ENCODE results near the gene POLR2I.

POLR2I gene

DNA sequence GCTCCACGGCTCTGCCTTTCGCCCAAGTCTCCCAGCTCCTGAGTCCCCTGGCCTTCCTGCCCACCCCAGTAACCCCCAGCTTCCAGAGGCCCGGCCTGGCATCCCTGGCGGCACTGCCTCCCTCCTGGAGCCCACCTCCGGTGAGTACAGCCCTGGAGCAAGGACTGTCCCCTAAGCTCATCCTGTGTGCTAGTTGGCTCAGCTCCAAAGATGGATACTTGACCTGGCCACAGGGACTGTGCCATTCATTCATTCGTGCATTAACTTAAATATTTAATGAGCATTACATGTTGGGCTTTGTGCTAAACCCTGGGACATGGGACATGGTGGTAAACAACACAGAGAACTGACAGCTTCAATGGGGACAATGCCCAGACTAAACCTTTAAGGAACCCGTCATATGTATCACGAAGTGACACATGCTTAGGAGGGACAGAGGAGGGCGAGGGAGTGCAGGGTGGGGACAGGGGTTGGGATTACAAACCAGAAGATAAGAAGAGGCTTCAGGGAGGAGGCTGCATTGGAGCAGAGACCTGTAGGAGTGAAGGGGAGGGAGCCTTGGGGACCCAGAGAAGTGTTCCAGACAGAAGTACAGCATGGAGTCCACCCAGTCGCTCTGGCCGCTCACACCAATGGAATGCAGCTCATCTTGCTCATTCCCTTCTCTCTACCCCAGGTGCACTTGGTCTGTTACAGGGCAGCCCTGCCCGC is 10.7 kb downstream of the POLR2I start:
- Histone ChIP-seq H3K27me3 (no peaks in the 10 kb centered on the region), H3K4me1 (no peaks in the 10 kb centered on the region), H3K27ac (no peak overlapping the region), H3K9ac (no peak overlapping the region), H3K9me3 (no peaks in the 10 kb centered on the region), H3K4me2 (no peak overlapping the region), H4K20me1 (peaks cover 10% of the 10 kb centered on the region; the same call in 1 of the 2 replicates), H3K4me3 (no peak overlapping the region), H3K36me3 (peaks cover 99% of the 10 kb centered on the region)
- TF ChIP-seq Cebpa-rat (IDR thresholded peaks at IDR 0.05) = no peak

DNA sequence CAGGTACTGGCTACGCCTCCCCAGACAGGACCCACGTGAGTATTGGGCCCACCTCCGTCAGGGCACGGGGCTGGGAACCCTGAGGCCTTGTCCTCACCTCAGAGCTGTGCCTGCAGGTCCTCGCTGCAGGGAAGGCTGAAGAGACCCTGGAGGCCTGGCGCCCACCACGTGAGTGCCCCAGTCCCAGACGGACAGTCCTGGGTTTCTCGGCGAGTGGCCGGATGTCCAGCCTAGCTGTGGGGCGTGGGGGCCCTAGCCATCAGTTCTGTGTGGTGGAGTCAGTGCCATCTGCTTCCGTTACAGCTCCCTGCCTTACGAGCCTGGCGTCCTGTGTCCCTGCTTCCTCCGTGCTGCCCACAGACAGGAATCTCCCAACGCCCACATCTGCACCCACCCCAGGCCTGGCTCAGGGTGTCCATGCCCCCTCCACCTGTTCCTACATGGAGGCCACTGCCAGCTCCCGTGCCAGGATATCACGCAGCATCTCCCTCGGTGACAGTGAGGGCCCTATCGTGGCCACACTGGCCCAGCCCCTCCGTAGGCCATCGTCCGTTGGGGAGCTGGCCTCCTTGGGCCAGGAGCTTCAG is 11.5 kb downstream of the POLR2I start:
- Histone ChIP-seq H3K4me1 (no peaks in the 10 kb centered on the region), H3K4me3 (no peak overlapping the region), H3K27me3 (no peaks in the 10 kb centered on the region), H3K9ac (no peak overlapping the region), H3K9me3 (no peaks in the 10 kb centered on the region), H3K27ac (no peak overlapping the region), H4K20me1 (peaks cover 10% of the 10 kb centered on the region; the same call in 1 of the 2 replicates), H3K36me3 (peaks cover 99% of the 10 kb centered on the region), H3K4me2 (no peak overlapping the region)
- no peak for TF ChIP-seq Cebpa-rat (IDR thresholded peaks at IDR 0.05)

DNA sequence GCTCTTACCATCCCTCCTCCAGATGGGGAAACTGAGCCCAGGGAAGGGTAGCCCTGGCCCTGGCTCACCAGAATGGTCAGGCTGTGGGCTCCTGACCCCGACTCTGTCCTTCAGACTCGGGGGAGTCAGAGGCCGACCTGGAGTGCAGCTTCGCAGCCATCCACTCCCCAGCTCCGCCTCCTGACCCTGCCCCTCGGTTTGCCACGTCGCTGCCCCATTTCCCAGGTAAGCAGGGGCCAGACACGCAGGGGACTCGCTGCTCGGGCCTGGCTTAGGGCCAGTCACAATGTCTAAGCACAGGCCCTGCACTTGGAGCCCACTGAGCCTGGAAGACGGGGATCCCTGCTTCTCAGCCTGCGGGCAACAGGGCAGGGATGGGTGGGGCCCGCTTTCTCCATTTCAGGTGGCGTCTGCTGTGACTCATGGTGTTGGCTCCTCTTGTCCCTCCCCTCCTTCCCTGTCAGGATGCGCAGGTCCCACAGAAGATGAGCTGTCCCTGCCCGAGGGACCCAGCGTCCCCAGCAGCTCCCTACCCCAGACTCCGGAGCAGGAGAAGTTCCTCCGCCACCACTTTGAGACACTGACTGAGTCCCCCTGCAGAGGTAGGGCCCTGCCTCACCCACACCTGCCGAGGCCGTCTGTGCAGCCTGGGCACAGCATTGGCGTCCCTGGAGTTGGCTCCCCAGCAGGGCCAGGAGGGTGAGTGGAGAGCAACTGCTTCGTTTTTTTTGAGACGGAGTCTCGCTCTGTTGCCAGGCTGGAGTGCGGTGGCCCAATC is 12.9 kb downstream of the POLR2I start:
- Histone ChIP-seq H3K4me2 (no peak overlapping the region), H3K27ac (no peak overlapping the region), H3K4me1 (no peaks in the 10 kb centered on the region), H3K4me3 (no peak overlapping the region), H3K9me3 (no peaks in the 10 kb centered on the region), H4K20me1 (peaks cover 10% of the 10 kb centered on the region; the same call in 1 of the 2 replicates), H3K9ac (no peak overlapping the region), H3K36me3 (peaks cover 99% of the 10 kb centered on the region), H3K27me3 (no peaks in the 10 kb centered on the region)
- TF ChIP-seq Cebpa-rat (IDR thresholded peaks at IDR 0.05) = no peak

- no peak overlapping the region for H3K27ac ChIP-seq
- H3K27me3 ChIP-seq = no peaks in the 10 kb centered on the region
- H3K4me1 ChIP-seq = no peaks in the 10 kb centered on the region
- H3K9me3 ChIP-seq = no peaks in the 10 kb centered on the region
- H3K4me3 ChIP-seq = no peak overlapping the region
- peaks cover 97% of the 10 kb centered on the region for H3K36me3 ChIP-seq
- no peak for TF ChIP-seq Cebpa-rat (IDR thresholded peaks at IDR 0.05)
- peaks cover 10% of the 10 kb centered on the region; the same call in 1 of the 2 replicates for H4K20me1 ChIP-seq
- H3K4me2 ChIP-seq = no peak overlapping the region
- no peak overlapping the region for H3K9ac ChIP-seq
Observed at GRCh38 chr19:36100476-36100875, 14.2 kb downstream of the POLR2I start.

GRCh38 chr19:36099166-36099785 is 15.4 kb downstream of the POLR2I start:
- no peak for TF ChIP-seq Cebpa-rat (IDR thresholded peaks at IDR 0.05)
- no peaks in the 10 kb centered on the region for H3K4me1 ChIP-seq
- H3K36me3 ChIP-seq = peaks cover 96% of the 10 kb centered on the region
- H3K27me3 ChIP-seq = no peaks in the 10 kb centered on the region
- no peak overlapping the region for H3K4me2 ChIP-seq
- H3K9me3 ChIP-seq = no peaks in the 10 kb centered on the region
- peaks cover 10% of the 10 kb centered on the region; the same call in 1 of the 2 replicates for H4K20me1 ChIP-seq
- no peak overlapping the region for H3K27ac ChIP-seq
- no peak overlapping the region for H3K4me3 ChIP-seq
- no peak overlapping the region for H3K9ac ChIP-seq

- peaks cover 96% of the 10 kb centered on the region for H3K36me3 ChIP-seq
- no peaks in the 10 kb centered on the region for H3K27me3 ChIP-seq
- no peaks in the 10 kb centered on the region for H3K4me1 ChIP-seq
- TF ChIP-seq Cebpa-rat (IDR thresholded peaks at IDR 0.05) = no peak
- 0 out of 2 replicates have a peak overlapping the region, but pooled peaks have one; percentile 15 for H3K9ac ChIP-seq
- no peak overlapping the region for H3K27ac ChIP-seq
- H3K4me3 ChIP-seq = no peak overlapping the region
- H3K4me2 ChIP-seq = no peak overlapping the region
- no peaks in the 10 kb centered on the region for H3K9me3 ChIP-seq
- no peaks in the 10 kb centered on the region for H4K20me1 ChIP-seq
Observed at GRCh38 chr19:36097036-36097435, 17.6 kb downstream of the POLR2I start.

DNA sequence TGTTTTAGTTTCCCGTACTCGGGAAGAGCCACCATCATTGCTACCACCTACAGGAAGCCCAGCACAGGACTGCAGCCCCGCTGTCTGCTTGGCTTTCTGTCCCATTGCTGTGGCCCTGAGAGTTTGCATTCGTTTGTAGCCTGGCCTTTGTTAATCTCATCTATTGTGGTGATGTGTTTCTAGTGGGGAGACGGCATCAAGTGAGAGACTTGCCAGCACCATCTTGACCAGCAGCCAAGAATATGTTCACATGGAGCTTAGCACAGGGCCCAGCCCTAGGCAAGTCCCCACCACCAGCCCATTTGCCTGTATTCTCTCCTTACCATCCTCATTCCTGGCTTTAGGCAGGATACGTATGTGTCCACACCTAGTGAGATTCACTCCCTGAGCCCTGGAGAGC is 21.0 kb downstream of the POLR2I start:
- Histone ChIP-seq H3K4me1 (no peaks in the 10 kb centered on the region), H3K36me3 (peaks cover 97% of the 10 kb centered on the region), H3K4me2 (no peak overlapping the region), H4K20me1 (no peaks in the 10 kb centered on the region), H3K27ac (no peak overlapping the region), H3K27me3 (no peaks in the 10 kb centered on the region), H3K4me3 (no peak overlapping the region), H3K9me3 (no peaks in the 10 kb centered on the region), H3K9ac (no peak overlapping the region)
- TF ChIP-seq Cebpa-rat (IDR thresholded peaks at IDR 0.05) = no peak

DNA sequence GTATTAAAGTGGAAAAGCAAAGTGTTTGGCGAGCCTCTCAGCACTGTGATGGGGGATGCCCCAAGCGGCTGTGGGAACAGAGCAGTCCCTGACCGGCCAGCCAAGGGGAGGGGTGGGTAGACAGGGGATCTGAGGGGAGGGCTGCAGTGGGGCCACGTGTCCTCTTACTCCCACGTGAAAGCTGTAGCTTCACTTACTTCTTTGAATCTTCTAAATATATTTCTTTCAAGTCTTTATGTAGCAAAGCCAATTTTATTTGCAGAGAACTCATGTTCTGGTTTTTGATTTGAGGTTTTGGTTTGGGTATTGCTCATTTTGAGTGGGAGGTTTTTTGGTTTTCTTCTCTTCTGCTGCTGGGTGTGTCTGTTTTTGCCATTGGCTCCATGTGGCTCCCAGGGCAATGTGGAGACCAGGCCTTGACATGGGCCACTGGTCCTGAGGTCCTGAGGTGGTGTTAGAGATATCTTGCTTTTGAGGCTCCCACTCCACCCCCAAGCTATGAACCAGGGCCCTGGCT is 21.5 kb downstream of the POLR2I start:
- TF ChIP-seq Cebpa-rat (IDR thresholded peaks at IDR 0.05) = no peak
- no peaks in the 10 kb centered on the region for H3K9me3 ChIP-seq
- no peaks in the 10 kb centered on the region for H3K4me1 ChIP-seq
- H3K9ac ChIP-seq = no peak overlapping the region
- no peak overlapping the region for H3K27ac ChIP-seq
- H3K27me3 ChIP-seq = no peaks in the 10 kb centered on the region
- no peak overlapping the region for H3K4me2 ChIP-seq
- no peak overlapping the region for H3K4me3 ChIP-seq
- H3K36me3 ChIP-seq = peaks cover 97% of the 10 kb centered on the region
- H4K20me1 ChIP-seq = no peaks in the 10 kb centered on the region

DNA sequence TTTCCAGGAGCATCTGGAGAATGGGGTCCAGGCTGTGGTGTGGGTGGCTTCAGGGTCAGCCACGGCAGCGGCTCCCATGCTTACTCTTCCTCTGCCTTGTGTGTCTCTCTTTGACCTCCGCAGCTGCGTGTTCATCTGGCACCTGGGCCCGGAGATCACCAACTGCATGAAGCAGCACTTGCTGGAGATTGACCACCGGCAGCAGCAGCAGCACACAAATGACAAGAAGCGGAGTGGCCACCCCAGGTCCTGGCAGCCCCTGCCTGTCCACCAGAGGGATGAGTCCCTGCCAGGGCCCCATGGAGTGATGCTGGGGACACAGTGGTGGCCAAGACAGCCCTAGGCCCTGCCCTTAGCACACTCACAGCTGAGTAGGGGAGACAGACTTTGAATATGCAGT is 22.1 kb downstream of the POLR2I start:
- H4K20me1 ChIP-seq = no peaks in the 10 kb centered on the region
- no peak overlapping the region for H3K27ac ChIP-seq
- no peak overlapping the region for H3K9ac ChIP-seq
- H3K4me3 ChIP-seq = no peak overlapping the region
- H3K4me2 ChIP-seq = no peak overlapping the region
- H3K4me1 ChIP-seq = no peaks in the 10 kb centered on the region
- H3K27me3 ChIP-seq = no peaks in the 10 kb centered on the region
- H3K36me3 ChIP-seq = peaks cover 97% of the 10 kb centered on the region
- no peak for TF ChIP-seq Cebpa-rat (IDR thresholded peaks at IDR 0.05)
- H3K9me3 ChIP-seq = no peaks in the 10 kb centered on the region

Data from BLaER1 (cell line).